Mesothelial cell of epicardium (in vitro differentiated cells): ENCODE data around the gene NHSL1. TPM values are rescaled to one million over a fixed set of nuclear protein-coding genes. Genes with fewer than 3 reads are reported as not detected.

Experiments
- DNase-seq, 2 experiments: peaks; one replicate each; pipeline ENCODE4 v3.0.0; 2021; ENCODE audit warnings: low spot score in 2 of 2; ENCODE audit not compliant: unreplicated experiment in 2 of 2
- H3K27ac Mint-ChIP-seq: 2 replicates; pipeline ENCODE4 v1.8.0; 2021; ENCODE audit warnings: mixed read lengths
- H3K27me3 Mint-ChIP-seq: 2 replicates; pipeline ENCODE4 v1.8.0; 2021; ENCODE audit warnings: low read depth, mixed read lengths
- H3K36me3 Mint-ChIP-seq: 2 replicates; pipeline ENCODE4 v1.8.0; 2021; ENCODE audit warnings: mixed read lengths
- H3K4me1 Mint-ChIP-seq: 2 replicates; pipeline ENCODE4 v1.8.0; 2021; ENCODE audit warnings: mixed read lengths
- H3K4me3 Mint-ChIP-seq: 2 replicates; pipeline ENCODE4 v1.8.0; 2021; ENCODE audit warnings: mild to moderate bottlenecking, moderate library complexity, mixed read lengths
- H3K9me3 Mint-ChIP-seq: 2 replicates; pipeline ENCODE4 v1.8.0; 2021; ENCODE audit warnings: mixed read lengths
- total RNA-seq: library from RNA; stranded (reverse); gene quantifications from 3 replicates; pipeline ENCODE4 v1.2.1, GENCODE V29; 2021
- TF ChIP-seq, protein P1 (sequence below): fragments of 200-600 bp; sonication (generic); IDR thresholded peaks from one replicate; pipeline ENCODE4 v1.5.0; 2021; ENCODE audit warnings: antibody characterized with exemption; ENCODE audit not compliant: unreplicated experiment

Gene NHSL1
- total RNA-seq, 1 donor from 2014 or later = 68.0 TPM

DNA sequence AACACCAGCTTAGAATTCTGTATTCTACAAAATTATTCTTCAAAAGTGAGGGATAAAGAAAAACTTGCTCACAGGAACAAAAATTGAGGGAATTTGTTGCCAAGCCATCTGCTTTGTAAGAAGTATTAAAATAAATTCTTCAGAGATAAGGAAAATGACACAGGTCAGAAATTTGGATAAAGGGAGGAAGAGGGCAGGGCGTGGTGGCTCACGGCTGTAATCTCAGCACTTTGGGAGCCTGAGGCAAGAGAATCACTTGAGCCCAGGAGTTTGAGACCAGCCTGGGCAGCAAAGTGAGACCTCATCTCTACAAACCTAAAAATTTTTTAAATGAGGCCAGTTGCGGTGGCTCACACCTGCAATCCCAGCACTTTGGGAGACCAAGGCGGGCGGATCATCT is 109.7 kb downstream of the NHSL1 start:
- H3K4me3 Mint-ChIP-seq = no peak overlapping the region
- H3K4me1 Mint-ChIP-seq = peaks cover 16% of the 10 kb centered on the region
- H3K27ac Mint-ChIP-seq = no peak overlapping the region
- TF ChIP-seq, protein P1, sequence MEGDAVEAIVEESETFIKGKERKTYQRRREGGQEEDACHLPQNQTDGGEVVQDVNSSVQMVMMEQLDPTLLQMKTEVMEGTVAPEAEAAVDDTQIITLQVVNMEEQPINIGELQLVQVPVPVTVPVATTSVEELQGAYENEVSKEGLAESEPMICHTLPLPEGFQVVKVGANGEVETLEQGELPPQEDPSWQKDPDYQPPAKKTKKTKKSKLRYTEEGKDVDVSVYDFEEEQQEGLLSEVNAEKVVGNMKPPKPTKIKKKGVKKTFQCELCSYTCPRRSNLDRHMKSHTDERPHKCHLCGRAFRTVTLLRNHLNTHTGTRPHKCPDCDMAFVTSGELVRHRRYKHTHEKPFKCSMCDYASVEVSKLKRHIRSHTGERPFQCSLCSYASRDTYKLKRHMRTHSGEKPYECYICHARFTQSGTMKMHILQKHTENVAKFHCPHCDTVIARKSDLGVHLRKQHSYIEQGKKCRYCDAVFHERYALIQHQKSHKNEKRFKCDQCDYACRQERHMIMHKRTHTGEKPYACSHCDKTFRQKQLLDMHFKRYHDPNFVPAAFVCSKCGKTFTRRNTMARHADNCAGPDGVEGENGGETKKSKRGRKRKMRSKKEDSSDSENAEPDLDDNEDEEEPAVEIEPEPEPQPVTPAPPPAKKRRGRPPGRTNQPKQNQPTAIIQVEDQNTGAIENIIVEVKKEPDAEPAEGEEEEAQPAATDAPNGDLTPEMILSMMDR = no peak
- H3K9me3 Mint-ChIP-seq = no peaks in the 10 kb centered on the region
- no peaks in the 10 kb centered on the region for H3K36me3 Mint-ChIP-seq
- DNase-seq = no peak
- no peaks in the 10 kb centered on the region for H3K27me3 Mint-ChIP-seq

DNA sequence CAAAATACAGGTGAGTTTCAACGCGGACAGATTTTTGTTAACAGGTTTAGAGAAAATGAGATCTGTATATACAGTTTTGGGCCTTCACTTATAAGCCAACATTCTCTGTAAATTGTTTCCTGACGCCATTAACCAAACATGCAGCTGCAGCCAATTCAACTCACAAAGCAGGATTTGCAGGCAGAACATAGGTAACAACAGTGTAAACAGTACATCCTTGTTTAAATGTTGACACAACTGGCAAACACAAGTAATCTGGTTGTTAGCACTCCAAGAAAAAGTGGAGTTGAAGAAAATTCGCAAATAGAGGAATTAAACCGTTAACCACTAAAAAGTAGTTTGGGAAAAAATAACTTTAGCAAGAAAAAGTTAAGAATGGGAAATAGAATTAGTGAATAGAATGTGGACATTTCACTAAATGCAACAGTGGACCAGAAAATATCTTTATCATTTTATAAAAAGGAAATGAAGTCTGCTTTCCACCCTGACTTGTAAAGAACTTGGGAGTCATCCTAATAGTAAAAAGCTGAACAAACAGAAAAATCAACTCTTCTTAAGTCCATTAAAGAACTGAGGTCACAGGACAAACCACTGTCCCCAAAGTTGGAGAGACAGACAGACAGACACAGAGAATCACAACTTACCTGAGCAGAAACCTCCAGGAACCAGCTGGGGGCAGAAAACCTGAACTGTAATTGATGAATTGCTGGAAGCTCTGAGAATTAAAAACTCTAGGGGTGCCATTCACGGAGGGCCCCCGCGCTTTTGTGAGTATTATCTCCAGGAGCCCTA is 111.5 kb downstream of the NHSL1 start:
- no peaks in the 10 kb centered on the region for H3K9me3 Mint-ChIP-seq
- H3K27ac Mint-ChIP-seq = peak overlapping the region; percentile 60
- H3K4me1 Mint-ChIP-seq = peaks cover 22% of the 10 kb centered on the region

DNA sequence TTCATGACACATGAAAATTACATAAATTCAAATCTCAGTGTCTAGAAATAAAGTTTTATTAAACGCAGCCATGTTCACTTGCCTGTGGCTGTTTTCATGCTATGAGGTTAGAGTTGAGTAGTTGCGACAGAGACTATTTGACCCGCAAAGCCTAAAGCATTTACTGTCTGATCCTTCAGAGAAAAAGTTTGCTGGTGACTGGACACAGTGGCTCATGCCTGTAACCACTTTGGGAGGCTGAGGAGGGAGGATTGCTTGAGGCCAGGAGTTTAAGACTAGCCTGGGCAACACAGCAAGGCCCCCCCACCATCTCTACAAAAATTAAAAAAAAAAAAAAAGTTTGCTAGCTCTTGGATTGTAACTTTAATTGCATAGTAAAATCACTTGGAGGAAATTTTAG is 112.4 kb downstream of the NHSL1 start:
- Mint-ChIP-seq H3K9me3 (no peaks in the 10 kb centered on the region), H3K27me3 (no peaks in the 10 kb centered on the region)

More for the DNA sequence above, 111.5 kb downstream of the NHSL1 start:
- TF ChIP-seq, protein P1 = no peak
- Mint-ChIP-seq H3K4me3 (no peak overlapping the region), H3K36me3 (no peaks in the 10 kb centered on the region), H3K27me3 (no peaks in the 10 kb centered on the region)
- no peak for DNase-seq

DNA sequence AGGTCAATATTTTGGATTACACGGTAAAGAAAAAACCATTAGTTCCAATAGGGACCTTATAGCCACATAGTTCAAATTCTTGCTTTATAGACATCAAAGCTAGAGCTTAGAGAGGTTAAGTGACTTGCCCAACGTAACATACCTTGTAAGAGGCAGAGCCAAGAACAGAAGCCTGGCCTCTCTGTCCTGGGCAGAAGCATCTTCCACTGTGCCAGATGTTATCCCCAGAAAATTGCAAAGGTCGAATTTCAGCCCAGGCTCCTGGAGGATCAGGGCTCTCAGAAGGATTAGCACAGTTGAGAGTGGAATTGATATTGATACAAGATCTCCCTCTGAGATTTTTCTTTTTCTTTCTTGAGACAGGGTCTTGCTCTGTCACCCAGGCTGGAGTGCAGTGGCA is 115.5 kb downstream of the NHSL1 start:
- peaks cover 16% of the 10 kb centered on the region for H3K4me1 Mint-ChIP-seq
- no peak for DNase-seq
- H3K9me3 Mint-ChIP-seq = no peaks in the 10 kb centered on the region
- H3K36me3 Mint-ChIP-seq = no peaks in the 10 kb centered on the region
- TF ChIP-seq, protein P1 = no peak
- no peaks in the 10 kb centered on the region for H3K27me3 Mint-ChIP-seq
- peak overlapping the region; percentile 16 for H3K27ac Mint-ChIP-seq
- no peak overlapping the region for H3K4me3 Mint-ChIP-seq

More for the DNA sequence above, 112.4 kb downstream of the NHSL1 start:
- no peak overlapping the region for H3K4me3 Mint-ChIP-seq
- H3K36me3 Mint-ChIP-seq = no peaks in the 10 kb centered on the region
- no peak overlapping the region for H3K27ac Mint-ChIP-seq
- TF ChIP-seq, protein P1 = no peak
- DNase-seq = no peak
- H3K4me1 Mint-ChIP-seq = peaks cover 23% of the 10 kb centered on the region

DNA sequence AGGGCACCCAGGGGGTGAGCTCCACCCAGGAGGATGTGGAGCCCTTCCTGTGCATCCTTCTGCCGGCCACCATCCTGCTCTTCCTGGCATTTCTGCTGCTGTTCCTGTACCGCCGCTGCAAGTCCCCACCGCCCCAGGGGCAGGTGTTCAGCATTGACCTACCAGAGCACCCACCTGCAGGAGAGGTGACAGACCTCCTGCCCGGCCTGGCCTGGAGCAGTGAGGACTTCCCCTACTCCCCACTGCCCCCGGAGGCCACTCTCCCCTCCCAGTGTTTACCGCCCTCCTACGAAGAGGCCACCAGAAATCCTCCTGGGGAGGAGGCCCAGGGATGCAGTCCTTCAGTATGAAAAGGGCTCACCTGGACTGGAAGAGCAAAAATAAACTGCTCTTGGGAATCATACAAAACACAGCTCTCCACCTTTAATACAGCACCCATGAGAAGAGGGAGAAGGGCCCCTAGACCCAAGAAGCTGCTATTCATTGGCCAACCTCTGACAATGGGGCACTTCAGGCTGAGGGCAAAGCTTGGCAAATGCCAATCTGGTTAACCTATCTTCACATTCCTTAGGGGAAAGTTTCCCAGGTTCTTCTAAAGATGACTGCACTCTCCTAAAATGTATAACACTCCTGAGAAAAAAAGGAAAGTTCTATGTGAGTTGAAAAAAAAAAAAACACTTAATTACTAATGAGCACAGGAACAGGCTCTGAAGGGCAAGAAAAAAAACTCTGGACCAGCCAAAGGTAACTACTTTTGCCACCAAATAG is 116.6 kb downstream of the NHSL1 start:
- TF ChIP-seq, protein P1 = no peak
- Mint-ChIP-seq H3K27me3 (no peaks in the 10 kb centered on the region), H3K9me3 (no peaks in the 10 kb centered on the region), H3K4me3 (no peak overlapping the region), H3K36me3 (no peaks in the 10 kb centered on the region), H3K27ac (peak overlapping the region; percentile 53), H3K4me1 (peaks cover 13% of the 10 kb centered on the region)
- DNase-seq = no peak
